Stimulated activated CD4-positive, alpha-beta T cell treated with anti-CD3 and anti-CD28 coated beads, Interleukin-12 subunit alpha, Interleukin-12 subunit beta, amount 100 ng/mL, for 24 hours (primary cell): Measurements from ENCODE around the gene CCDC93.

Experiments
- DNase-seq, 2 experiments: peaks; one replicate each; pipeline ENCODE4 v3.0.0-alpha.2; 2020; ENCODE audit warnings: low read depth in 2 of 2

Gene CCDC93

GRCh38 chr2:118013724-118014491, at the start of gene CCDC93:
CCDC93 (minus strand) TSS chr2:118014070; CDS start chr2:118013995, 75 bp downstream.
- peak; percentile 72 to 76 for DNase-seq

GRCh38 chr2:118062669-118063068, 48.8 kb upstream of the CCDC93 start:
- no peak for DNase-seq

GRCh38 chr2:118062048-118062447, 48.2 kb upstream of the CCDC93 start:
- no peak for DNase-seq

- DNase-seq, result no peak
Observed at GRCh38 chr2:118061135-118061955, 47.5 kb upstream of the CCDC93 start.

GRCh38 chr2:118059919-118060478, 46.1 kb upstream of the CCDC93 start:
- peak in 1 of 2 experiments; percentile 7 for DNase-seq

GRCh38 chr2:118058951-118059350, 45.1 kb upstream of the CCDC93 start:
- no peak for DNase-seq

GRCh38 chr2:118056801-118057200, 42.9 kb upstream of the CCDC93 start:
- DNase-seq, result no peak

GRCh38 chr2:118056165-118056534, 42.3 kb upstream of the CCDC93 start:
- no peak for DNase-seq

- no peak for DNase-seq
Observed at GRCh38 chr2:118055512-118056164, 41.8 kb upstream of the CCDC93 start.

GRCh38 chr2:118054213-118055008, 40.5 kb upstream of the CCDC93 start:
- DNase-seq, result no peak

GRCh38 chr2:118053681-118054080, 39.8 kb upstream of the CCDC93 start:
- DNase-seq, result no peak

GRCh38 chr2:118052474-118052873, 38.6 kb upstream of the CCDC93 start:
- DNase-seq, result no peak

- no peak for DNase-seq
Observed at GRCh38 chr2:118051826-118052358, 38.0 kb upstream of the CCDC93 start.

- DNase-seq, result no peak
Observed at GRCh38 chr2:118050974-118051373, 37.1 kb upstream of the CCDC93 start.

GRCh38 chr2:118050386-118050785, 36.5 kb upstream of the CCDC93 start:
- DNase-seq, result no peak

GRCh38 chr2:118049816-118050140, 35.9 kb upstream of the CCDC93 start:
- no peak for DNase-seq

GRCh38 chr2:118049140-118049815, 35.4 kb upstream of the CCDC93 start:
- no peak for DNase-seq

- DNase-seq, result no peak
Observed at GRCh38 chr2:118048401-118048800, 34.5 kb upstream of the CCDC93 start.

- DNase-seq, result no peak
Observed at GRCh38 chr2:118047380-118047826, 33.5 kb upstream of the CCDC93 start.

GRCh38 chr2:118046634-118047210, 32.9 kb upstream of the CCDC93 start:
- no peak for DNase-seq
